ENCODE data around the gene SVBP. TPM values are rescaled to one million over a fixed set of nuclear protein-coding genes. Genes with fewer than 3 reads are reported as not detected.
A peak's percentile ranks its signal among the peaks of the same experiment; 100 is the strongest.

Gene SVBP
- total and polyA plus RNA-seq, 10 donors, result 15.1 to 41.7 (median 21.7) TPM

GRCh38 chr1:42830631-42831030 is 13.4 kb upstream of the SVBP start:
- no peaks in the 10 kb centered on the region for H3K9me3 ChIP-seq
- peaks cover 0 to 58% (median 5%) of the 10 kb centered on the region in 6 donors for H3K36me3 ChIP-seq
- DNase-seq, result no peak
- intact Hi-C loops (cut with DNase I; ENCODE audit: low total_unique reads), result no loop called here
- TF ChIP-seq POLR2A (IDR thresholded peaks at IDR 0.05), result no peak
- no peak for TF ChIP-seq POLR2AphosphoS5 (IDR thresholded peaks at IDR 0.05)
- no peak for TF ChIP-seq CTCF (IDR thresholded peaks at IDR 0.05 in 8 of 11, conservative IDR thresholded peaks at IDR 0.05 in 3 of 11)
- no peak overlapping the region for H3K4me3 ChIP-seq
- peaks cover 0 to 7% (median 0%) of the 10 kb centered on the region in 6 donors for H3K4me1 ChIP-seq
- no peaks in the 10 kb centered on the region for H3K27me3 ChIP-seq (replicated peaks in 1 of 7)
- no peak overlapping the region for H3K27ac ChIP-seq
- 90 to 96% (median 92%) methylated on average over 16 to 17 of the region's 17 CpGs for WGBS, 5 donors

- intact Hi-C loops (cut with DNase I; ENCODE audit: low total_unique reads), result no loop called here
- 81 to 88% (median 85%) methylated on average over 10 of the region's 10 CpGs for WGBS, 5 donors
- no peaks in the 10 kb centered on the region for H3K27me3 ChIP-seq (replicated peaks in 1 of 7)
- peaks cover 0 to 25% (median 0%) of the 10 kb centered on the region in 6 donors for H3K4me1 ChIP-seq
- H3K36me3 ChIP-seq, result peaks cover 0 to 29% (median 2%) of the 10 kb centered on the region in 6 donors
- peak overlapping the region in 2 of 8 donors; percentile 19 to 51 for H3K27ac ChIP-seq
- DNase-seq, result no peak
- TF ChIP-seq POLR2AphosphoS5 (IDR thresholded peaks at IDR 0.05) (no peak), POLR2A (IDR thresholded peaks at IDR 0.05) (no peak), CTCF (IDR thresholded peaks at IDR 0.05 in 8 of 11, conservative IDR thresholded peaks at IDR 0.05 in 3 of 11) (no peak)
- H3K4me3 ChIP-seq, result no peak overlapping the region
- no peaks in the 10 kb centered on the region for H3K9me3 ChIP-seq
Observed at GRCh38 chr1:42825036-42825851, 8.0 kb upstream of the SVBP start.

- peaks cover 0 to 26% (median 0%) of the 10 kb centered on the region in 6 donors for H3K4me1 ChIP-seq
- no peaks in the 10 kb centered on the region for H3K27me3 ChIP-seq (replicated peaks in 1 of 7)
- no peak for TF ChIP-seq POLR2AphosphoS5 (IDR thresholded peaks at IDR 0.05)
- TF ChIP-seq POLR2A (IDR thresholded peaks at IDR 0.05), result no peak
- TF ChIP-seq CTCF (IDR thresholded peaks at IDR 0.05 in 8 of 11, conservative IDR thresholded peaks at IDR 0.05 in 3 of 11), result no peak
- intact Hi-C loops (cut with DNase I; ENCODE audit: low total_unique reads), result no loop called here
- DNase-seq, result no peak
- H3K27ac ChIP-seq, result peak overlapping the region in 2 of 8 donors; percentile 19 to 51
- H3K9me3 ChIP-seq, result no peaks in the 10 kb centered on the region
- H3K4me3 ChIP-seq, result no peak overlapping the region
- H3K36me3 ChIP-seq, result peaks cover 0 to 22% (median 0%) of the 10 kb centered on the region in 6 donors
- 91 to 96% (median 95%) methylated on average over 4 of the region's 4 CpGs for WGBS, 5 donors
Observed at GRCh38 chr1:42824481-42825035, 7.4 kb upstream of the SVBP start.

GRCh38 chr1:42822800-42823392 is 5.7 kb upstream of the SVBP start:
- WGBS, 5 donors, result 70 to 80% (median 78%) methylated on average over 2 of the region's 2 CpGs
- intact Hi-C loops (cut with DNase I; ENCODE audit: low total_unique reads), result no loop called here
- Histone ChIP-seq H3K27ac (peak overlapping the region in 5 of 8 donors; percentile 5 to 51 (median 31)), H3K9me3 (no peaks in the 10 kb centered on the region), H3K27me3 (replicated peaks in 1 of 7) (no peaks in the 10 kb centered on the region), H3K36me3 (peaks cover 0 to 7% (median 0%) of the 10 kb centered on the region in 6 donors), H3K4me3 (no peak overlapping the region), H3K4me1 (peaks cover 3 to 33% (median 6%) of the 10 kb centered on the region in 6 donors)
- no peak for DNase-seq
- no peak for TF ChIP-seq POLR2AphosphoS5 (IDR thresholded peaks at IDR 0.05)
- TF ChIP-seq CTCF (IDR thresholded peaks at IDR 0.05 in 8 of 11, conservative IDR thresholded peaks at IDR 0.05 in 3 of 11), result no peak
- no peak for TF ChIP-seq POLR2A (IDR thresholded peaks at IDR 0.05)

Measured in spleen (tissue), 11 donors.